ENCODE measurements around the gene TIPARP.

DNA sequence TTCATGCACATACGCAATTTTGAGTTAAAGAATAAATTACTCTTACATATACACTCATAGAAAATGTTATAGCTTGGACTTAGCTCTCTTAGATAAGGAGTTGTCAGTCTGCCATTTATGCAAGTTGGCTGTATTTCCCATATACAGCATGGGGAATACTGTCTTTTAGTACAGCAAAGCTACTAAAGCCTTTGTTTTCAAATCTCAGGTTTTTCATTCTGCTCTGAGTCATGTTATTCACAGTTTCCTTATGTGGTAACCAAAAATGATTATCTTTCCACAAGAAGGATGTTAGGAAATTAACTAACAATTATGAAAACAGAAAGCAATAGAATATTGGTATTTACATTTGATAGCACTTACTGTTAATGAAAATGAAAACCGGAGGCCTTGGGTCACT lies 4.3 kb upstream of the TIPARP start:
- TF ChIP-seq, protein P1, sequence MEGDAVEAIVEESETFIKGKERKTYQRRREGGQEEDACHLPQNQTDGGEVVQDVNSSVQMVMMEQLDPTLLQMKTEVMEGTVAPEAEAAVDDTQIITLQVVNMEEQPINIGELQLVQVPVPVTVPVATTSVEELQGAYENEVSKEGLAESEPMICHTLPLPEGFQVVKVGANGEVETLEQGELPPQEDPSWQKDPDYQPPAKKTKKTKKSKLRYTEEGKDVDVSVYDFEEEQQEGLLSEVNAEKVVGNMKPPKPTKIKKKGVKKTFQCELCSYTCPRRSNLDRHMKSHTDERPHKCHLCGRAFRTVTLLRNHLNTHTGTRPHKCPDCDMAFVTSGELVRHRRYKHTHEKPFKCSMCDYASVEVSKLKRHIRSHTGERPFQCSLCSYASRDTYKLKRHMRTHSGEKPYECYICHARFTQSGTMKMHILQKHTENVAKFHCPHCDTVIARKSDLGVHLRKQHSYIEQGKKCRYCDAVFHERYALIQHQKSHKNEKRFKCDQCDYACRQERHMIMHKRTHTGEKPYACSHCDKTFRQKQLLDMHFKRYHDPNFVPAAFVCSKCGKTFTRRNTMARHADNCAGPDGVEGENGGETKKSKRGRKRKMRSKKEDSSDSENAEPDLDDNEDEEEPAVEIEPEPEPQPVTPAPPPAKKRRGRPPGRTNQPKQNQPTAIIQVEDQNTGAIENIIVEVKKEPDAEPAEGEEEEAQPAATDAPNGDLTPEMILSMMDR (conservative IDR thresholded peaks at IDR 0.05; ENCODE audit: low read length) = no peak
- no peak for TF ChIP-seq EZH2phosphoT487 (IDR thresholded peaks at IDR 0.05; ENCODE audit: borderline replicate concordance)
